Kidney (tissue), 14 donors: ENCODE results near the gene SNTB2. TPM values are rescaled to one million over a fixed set of nuclear protein-coding genes. Genes with fewer than 3 reads are reported as not detected.

Experiments used
- DNase-seq, 5 donors: peaks; one replicate each; pipeline ENCODE4 v3.0.0-alpha.2; 2013 to 2020
- FAIRE-seq: peaks from 2 replicates; lab custom pipeline; 2012; peaks lifted over from hg19 to GRCh38; lab: Jason Lieb, UNC
- H3K27ac ChIP-seq, 2 donors: one replicate each; pipeline ENCODE4 v1.7.0; 2013; ENCODE audit warnings: low read depth in 2 of 2, low read length in 2 of 2, inconsistent platforms in 1 of 2
- H3K27me3 ChIP-seq: one replicate; pipeline ENCODE4 v1.7.1; 2013; ENCODE audit warnings: low read length, inconsistent platforms; ENCODE audit not compliant: control insufficient read depth, insufficient read depth
- H3K36me3 ChIP-seq, 3 donors: one replicate each; pipeline versions ENCODE4 v1.7.0 to v1.7.1; 2013; ENCODE audit warnings: low read length in 3 of 3, control low read depth in 1 of 3, inconsistent platforms in 1 of 3; ENCODE audit not compliant: insufficient read depth in 3 of 3, control insufficient read depth in 2 of 3
- H3K4me1 ChIP-seq, 3 donors: one replicate each; pipeline versions ENCODE4 v1.7.0 to v1.7.1; 2013; ENCODE audit warnings: low read length in 3 of 3, inconsistent platforms in 1 of 3, low read depth in 1 of 3; ENCODE audit not compliant: control insufficient read depth in 2 of 3, insufficient read depth in 2 of 3
- H3K4me3 ChIP-seq, 3 donors: one replicate each; pipeline versions ENCODE4 v1.7.0 to v1.8.1; 2013; ENCODE audit warnings: low read length in 3 of 3, control low read depth in 1 of 3, inconsistent platforms in 1 of 3
- H3K9ac ChIP-seq, 3 donors: one replicate each; pipeline versions ENCODE4 v1.7.0 to v1.7.1; 2013; ENCODE audit warnings: low read length in 3 of 3, control low read depth in 1 of 3, inconsistent platforms in 1 of 3
- H3K9me3 ChIP-seq, 3 donors: one replicate each; pipeline versions ENCODE4 v1.7.0 to v1.7.1; 2013; ENCODE audit warnings: low read length in 3 of 3, control low read depth in 1 of 3, inconsistent platforms in 1 of 3; ENCODE audit not compliant: control insufficient read depth in 2 of 3, insufficient read depth in 1 of 3
- intact Hi-C: fragments of 100-400 bp; cut with DNase I; formaldehyde crosslinking; loops from one replicate; pipeline ENCODE4 v1.11.1; 2022
- polyA plus RNA-seq: library from polyadenylated mRNA; stranded (reverse); fragments of 350-450 nt; fragmentation: Illumina TruSeq; extraction: RNeasy Lipid Tissue Mini Kit (QIAGEN cat#74804); gene quantifications from one replicate; pipeline ENCODE4 v1.2.3, GENCODE V29; 2014; ENCODE audit warnings: low read depth, low replicate concordance; ENCODE audit not compliant: insufficient read depth
- total RNA-seq: library from RNA; stranded (reverse); fragmentation: NEBNext Ultra II Directional; extraction: Animal tissue kit (Norgen Biotek cat#: 25700); gene quantifications from one replicate; pipeline ENCODE4 v1.2.1, GENCODE V29; 2021
- TF ChIP-seq, protein P1 (sequence below): IDR thresholded peaks from 3 replicates; pipeline ENCODE4 v1.5.1; 2012; ENCODE audit warnings: mild to moderate bottlenecking, moderate library complexity, borderline replicate concordance; ENCODE audit not compliant: insufficient read depth; ENCODE audit errors: extremely low read depth
- donor health status: control.
- donor health status: control.
- donor health status: control.
- donor health status: control.
- donor health status: control.
- donor health status: DM: yes; HTN: yes; CAD: no.
- donor health status: Normal renal cell carcinoma (clear cell type).

The SNTB2 gene
- total and polyA plus RNA-seq, 2 donors from 2014 or later, result 4.8 to 45.1 TPM

DNA sequence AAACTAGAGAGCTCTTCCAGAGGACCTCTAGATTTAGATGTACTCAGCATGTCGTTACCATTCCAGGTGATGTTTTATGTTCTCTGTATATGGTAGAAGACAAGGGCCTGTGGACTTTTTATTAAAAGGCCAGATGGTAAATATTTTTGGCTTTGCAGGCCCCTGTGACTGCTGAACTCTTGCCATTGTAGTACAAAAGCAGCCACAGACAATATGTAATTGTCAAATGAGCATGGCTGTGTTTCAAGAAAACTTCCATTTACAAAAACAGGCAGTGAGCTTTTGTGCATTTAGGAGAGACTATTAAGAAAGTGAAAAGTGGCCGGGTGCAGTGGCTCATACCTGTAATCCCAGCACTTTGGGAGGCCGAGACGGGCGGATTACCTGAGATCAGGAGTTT is 157.2 kb downstream of the SNTB2 start:
- Histone ChIP-seq H3K9ac (no peak overlapping the region), H3K4me1 (peaks cover 4 to 5% (median 4%) of the 10 kb centered on the region in 3 donors), H3K27ac (no peak overlapping the region), H3K4me3 (no peak overlapping the region), H3K36me3 (peaks cover 0 to 11% (median 0%) of the 10 kb centered on the region in 3 donors), H3K9me3 (no peaks in the 10 kb centered on the region), H3K27me3 (no peaks in the 10 kb centered on the region)
- DNase-seq, result no peak
- intact Hi-C loops, result no loop called here
- TF ChIP-seq, protein P1, sequence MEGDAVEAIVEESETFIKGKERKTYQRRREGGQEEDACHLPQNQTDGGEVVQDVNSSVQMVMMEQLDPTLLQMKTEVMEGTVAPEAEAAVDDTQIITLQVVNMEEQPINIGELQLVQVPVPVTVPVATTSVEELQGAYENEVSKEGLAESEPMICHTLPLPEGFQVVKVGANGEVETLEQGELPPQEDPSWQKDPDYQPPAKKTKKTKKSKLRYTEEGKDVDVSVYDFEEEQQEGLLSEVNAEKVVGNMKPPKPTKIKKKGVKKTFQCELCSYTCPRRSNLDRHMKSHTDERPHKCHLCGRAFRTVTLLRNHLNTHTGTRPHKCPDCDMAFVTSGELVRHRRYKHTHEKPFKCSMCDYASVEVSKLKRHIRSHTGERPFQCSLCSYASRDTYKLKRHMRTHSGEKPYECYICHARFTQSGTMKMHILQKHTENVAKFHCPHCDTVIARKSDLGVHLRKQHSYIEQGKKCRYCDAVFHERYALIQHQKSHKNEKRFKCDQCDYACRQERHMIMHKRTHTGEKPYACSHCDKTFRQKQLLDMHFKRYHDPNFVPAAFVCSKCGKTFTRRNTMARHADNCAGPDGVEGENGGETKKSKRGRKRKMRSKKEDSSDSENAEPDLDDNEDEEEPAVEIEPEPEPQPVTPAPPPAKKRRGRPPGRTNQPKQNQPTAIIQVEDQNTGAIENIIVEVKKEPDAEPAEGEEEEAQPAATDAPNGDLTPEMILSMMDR, result no peak
- FAIRE-seq, result no peak

DNA sequence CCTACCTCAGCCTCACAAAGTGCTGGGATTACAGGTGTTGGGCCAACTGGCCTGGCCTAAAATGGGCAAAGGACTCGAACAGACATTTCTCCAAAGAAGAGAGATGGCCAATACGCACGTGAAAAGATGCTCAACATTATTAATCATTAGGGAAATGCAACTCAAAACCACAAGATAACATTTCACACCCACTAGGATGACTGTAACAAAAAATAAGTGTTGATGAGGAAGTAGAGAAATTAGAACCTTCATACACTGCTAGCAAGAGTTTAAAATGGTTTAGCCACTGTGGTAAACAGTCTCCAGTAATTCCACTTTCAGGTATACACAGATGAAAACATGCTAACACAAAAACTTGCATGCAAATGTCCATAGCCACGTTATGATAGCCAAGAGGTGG is 159.0 kb downstream of the SNTB2 start:
- Histone ChIP-seq H3K9ac (no peak overlapping the region), H3K9me3 (no peaks in the 10 kb centered on the region), H3K27me3 (no peaks in the 10 kb centered on the region), H3K4me1 (peaks cover 0 to 3% (median 0%) of the 10 kb centered on the region in 3 donors), H3K36me3 (peaks cover 0 to 11% (median 0%) of the 10 kb centered on the region in 3 donors), H3K27ac (no peak overlapping the region), H3K4me3 (no peak overlapping the region)
- FAIRE-seq, result no peak
- no peak for DNase-seq
- intact Hi-C loops, result no loop called here
- TF ChIP-seq, protein P1, result no peak

DNA sequence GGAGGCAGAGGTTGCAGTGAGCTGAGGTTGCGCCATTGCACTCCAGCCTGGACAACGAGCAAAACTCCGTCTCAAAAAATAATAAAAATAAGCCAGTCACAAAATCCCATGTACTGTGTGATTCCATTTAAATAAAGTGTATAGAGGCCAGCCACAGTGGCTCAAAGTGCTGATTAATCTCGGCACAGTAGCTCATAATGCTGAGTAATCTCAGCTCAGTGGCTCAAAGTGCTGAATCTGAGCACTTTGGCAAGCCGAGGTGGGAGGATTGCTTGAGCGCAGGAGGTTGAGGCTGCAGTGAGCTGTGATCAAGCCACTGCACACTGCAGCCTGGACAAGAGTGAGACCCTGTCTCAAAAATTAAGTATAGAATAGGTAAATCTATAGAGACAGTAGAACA is 159.7 kb downstream of the SNTB2 start:
- DNase-seq, result no peak

More for the DNA sequence above, 159.7 kb downstream of the SNTB2 start:
- H3K27ac ChIP-seq, result no peak overlapping the region
- intact Hi-C loops, result no loop called here
- no peaks in the 10 kb centered on the region for H3K27me3 ChIP-seq
- TF ChIP-seq, protein P1, result no peak
- H3K4me1 ChIP-seq, result peaks cover 0 to 3% (median 0%) of the 10 kb centered on the region in 3 donors
- no peak for FAIRE-seq
- H3K9ac ChIP-seq, result no peak overlapping the region
- H3K4me3 ChIP-seq, result no peak overlapping the region
- peaks cover 0 to 3% (median 0%) of the 10 kb centered on the region in 3 donors for H3K36me3 ChIP-seq
- H3K9me3 ChIP-seq, result no peaks in the 10 kb centered on the region
